HG02642 (cell line): ENCODE results near the gene SPDYE2.
"Not testable (repeated sequence)": the region's sequence is repeated elsewhere in the genome, so short reads cannot be mapped to it uniquely, and the experiment has no call there.

Experiments
- ATAC-seq: cut with Tn5 transposase; IDR thresholded peaks from one replicate; pipeline ENCODE4 v1.9.1; 2021; ENCODE audit warnings: mild to moderate bottlenecking; ENCODE audit not compliant: unreplicated experiment, poor library complexity

SPDYE2 gene

DNA sequence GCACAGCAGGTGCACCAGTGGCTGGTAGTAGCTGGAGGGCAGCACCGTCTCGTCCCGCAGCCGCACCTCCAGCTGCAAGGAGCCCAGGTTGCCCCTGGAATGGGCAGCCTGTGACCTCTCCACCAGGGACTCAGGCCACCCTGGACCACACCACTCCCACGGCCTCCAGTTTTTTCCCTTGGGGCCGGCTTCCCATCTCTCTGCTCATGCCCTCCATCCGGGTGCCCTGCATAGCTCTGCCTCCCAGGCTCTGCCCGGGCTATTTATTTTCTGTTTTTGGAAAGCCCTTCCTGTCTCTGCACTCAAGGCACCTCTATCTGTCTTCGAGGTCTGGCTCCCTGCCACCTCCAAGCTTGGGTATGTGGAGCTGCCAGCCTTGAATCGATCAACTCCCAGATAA lies 45.0 kb downstream of the SPDYE2 start:
- not testable (repeated sequence) for ATAC-seq

DNA sequence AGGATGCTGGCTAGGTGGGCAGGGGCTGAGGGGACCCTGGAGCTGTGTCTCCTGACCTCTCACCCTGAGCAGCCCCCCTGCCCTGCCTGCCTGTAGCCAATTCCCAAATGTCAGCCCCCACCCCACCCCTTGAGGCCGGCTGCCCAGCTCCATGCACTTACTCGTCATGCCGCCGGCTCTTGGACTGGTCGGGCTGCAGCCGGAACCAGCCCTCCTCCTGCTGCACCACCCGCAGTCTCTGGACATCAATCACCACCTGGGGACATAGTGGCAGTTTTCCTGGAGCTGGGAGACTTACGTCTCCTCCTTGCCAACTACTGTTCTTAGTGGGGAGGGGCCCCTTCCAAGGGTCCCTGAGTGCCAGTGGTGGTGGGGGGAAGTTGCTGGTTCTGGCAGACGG lies 48.7 kb downstream of the SPDYE2 start:
- ATAC-seq, result not testable (repeated sequence)

GRCh38 chr7:102602317-102602716 lies 51.3 kb downstream of the SPDYE2 start:
- ATAC-seq, result not testable (repeated sequence)

GRCh38 chr7:102604431-102605145 lies 53.6 kb downstream of the SPDYE2 start:
- ATAC-seq, result not testable (repeated sequence)

- not testable (repeated sequence) for ATAC-seq
These were observed 55.8 kb downstream of the SPDYE2 start for GRCh38 chr7:102606848-102607247.

DNA sequence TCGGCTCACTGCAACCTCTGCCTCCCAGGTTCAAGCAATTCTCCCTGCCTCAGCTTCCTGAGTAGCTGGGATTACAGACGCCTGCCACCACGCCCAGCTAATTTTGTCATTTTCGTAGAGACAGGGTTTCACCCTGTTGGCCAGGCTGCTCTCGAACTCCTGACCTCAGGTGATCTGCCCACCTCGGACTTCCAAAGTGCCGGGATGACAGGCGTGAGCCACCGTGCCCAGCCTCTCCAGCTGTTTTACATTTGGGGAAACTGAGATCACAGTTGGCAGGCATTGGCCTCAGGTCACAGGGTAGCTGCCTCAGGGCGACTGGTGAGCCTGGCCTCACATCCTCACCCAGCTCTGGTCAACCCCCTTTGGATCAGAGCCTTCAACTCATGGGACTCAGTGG lies 58.7 kb downstream of the SPDYE2 start:
- ATAC-seq, result not testable (repeated sequence)

GRCh38 chr7:102610441-102610840 lies 59.4 kb downstream of the SPDYE2 start:
- not testable (repeated sequence) for ATAC-seq

- peak; percentile 39 for ATAC-seq
These were observed 60.1 kb downstream of the SPDYE2 start for GRCh38 chr7:102611013-102611674.

- not testable (repeated sequence) for ATAC-seq
These were observed 60.8 kb downstream of the SPDYE2 start for GRCh38 chr7:102611675-102612325.
